Mononuclear cell (primary cell): Measurements from ENCODE around the gene IL1R2. TPM values are rescaled to one million over a fixed set of nuclear protein-coding genes. Genes with fewer than 3 reads are reported as not detected.

ENCODE experiments used
- H3K27me3 ChIP-seq: 2 replicates; pipeline ENCODE4 v1.6.0; 2011; ENCODE audit warnings: low read length, control low read depth; ENCODE audit not compliant: insufficient read depth
- H3K4me1 ChIP-seq: 2 replicates; pipeline ENCODE4 v1.5.1; 2011; ENCODE audit warnings: mild to moderate bottlenecking, low read length, control low read depth; ENCODE audit not compliant: insufficient read depth
- H3K4me3 ChIP-seq: 2 replicates; pipeline ENCODE4 v1.5.1; 2011; ENCODE audit warnings: mild to moderate bottlenecking, low read length, moderate library complexity
- H3K9me3 ChIP-seq: 2 replicates; pipeline ENCODE4 v1.5.1; 2011; ENCODE audit warnings: low read depth, mild to moderate bottlenecking, control low read depth, low read length
- total RNA-seq: library from RNA; depleted of rRNA; stranded (reverse); fragments of >200 nt; gene quantifications from one replicate; pipeline ENCODE4 v1.2.3, GENCODE V29; 2012

The IL1R2 gene
- total RNA-seq, 1 donor, result 1.4 TPM

GRCh38 chr2:102030502-102030854, 38.7 kb downstream of the IL1R2 start:
- Histone ChIP-seq H3K4me3 (no peak overlapping the region), H3K27me3 (no peaks in the 10 kb centered on the region), H3K9me3 (no peaks in the 10 kb centered on the region), H3K4me1 (peaks cover 40% of the 10 kb centered on the region)

DNA sequence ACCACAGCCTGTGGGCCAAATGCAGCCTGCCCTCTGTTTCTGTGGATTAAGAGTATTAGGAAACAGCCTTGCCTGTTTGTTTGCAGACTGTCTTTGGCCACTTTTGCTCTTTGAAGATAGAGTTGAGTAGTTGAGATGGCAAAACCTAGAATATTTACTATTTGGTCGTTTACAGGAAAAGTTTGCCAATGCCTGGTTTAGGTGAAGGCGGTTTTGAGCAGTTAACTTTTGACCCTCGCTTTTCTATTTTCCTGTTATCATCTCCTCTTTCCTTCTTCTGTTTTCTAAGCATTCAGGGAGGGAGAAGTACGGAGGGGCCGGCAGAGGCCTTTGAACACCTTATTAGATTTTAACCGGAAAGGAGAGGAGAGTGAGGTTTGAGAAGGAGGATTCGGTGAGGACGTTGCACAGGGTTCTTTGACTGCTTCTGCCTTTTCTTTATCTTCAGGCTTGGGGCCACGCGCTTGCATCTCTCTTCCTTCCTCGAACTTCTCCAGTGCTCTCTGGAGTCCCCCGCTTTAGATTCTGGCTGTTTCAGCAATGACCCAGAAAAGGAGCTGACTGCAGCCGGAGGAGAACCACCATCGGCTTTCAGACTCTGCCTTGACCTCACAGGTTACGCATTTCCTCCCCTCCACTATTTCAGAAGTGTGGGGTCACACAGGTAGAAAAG, 39.2 kb downstream of the IL1R2 start:
- H3K4me3 ChIP-seq, result no peak overlapping the region
- H3K9me3 ChIP-seq, result no peaks in the 10 kb centered on the region
- H3K4me1 ChIP-seq, result peaks cover 37% of the 10 kb centered on the region
- H3K27me3 ChIP-seq, result no peaks in the 10 kb centered on the region

GRCh38 chr2:102032368-102033030, 40.7 kb downstream of the IL1R2 start:
- Histone ChIP-seq H3K4me1 (peaks cover 40% of the 10 kb centered on the region), H3K4me3 (no peak overlapping the region)

GRCh38 chr2:102033031-102033749, 41.4 kb downstream of the IL1R2 start:
- Histone ChIP-seq H3K27me3 (no peaks in the 10 kb centered on the region), H3K9me3 (no peaks in the 10 kb centered on the region), H3K4me1 (peaks cover 43% of the 10 kb centered on the region), H3K4me3 (no peak overlapping the region)

More at GRCh38 chr2:102032368-102033030, 40.7 kb downstream of the IL1R2 start:
- Histone ChIP-seq H3K9me3 (no peaks in the 10 kb centered on the region), H3K27me3 (no peaks in the 10 kb centered on the region)

DNA sequence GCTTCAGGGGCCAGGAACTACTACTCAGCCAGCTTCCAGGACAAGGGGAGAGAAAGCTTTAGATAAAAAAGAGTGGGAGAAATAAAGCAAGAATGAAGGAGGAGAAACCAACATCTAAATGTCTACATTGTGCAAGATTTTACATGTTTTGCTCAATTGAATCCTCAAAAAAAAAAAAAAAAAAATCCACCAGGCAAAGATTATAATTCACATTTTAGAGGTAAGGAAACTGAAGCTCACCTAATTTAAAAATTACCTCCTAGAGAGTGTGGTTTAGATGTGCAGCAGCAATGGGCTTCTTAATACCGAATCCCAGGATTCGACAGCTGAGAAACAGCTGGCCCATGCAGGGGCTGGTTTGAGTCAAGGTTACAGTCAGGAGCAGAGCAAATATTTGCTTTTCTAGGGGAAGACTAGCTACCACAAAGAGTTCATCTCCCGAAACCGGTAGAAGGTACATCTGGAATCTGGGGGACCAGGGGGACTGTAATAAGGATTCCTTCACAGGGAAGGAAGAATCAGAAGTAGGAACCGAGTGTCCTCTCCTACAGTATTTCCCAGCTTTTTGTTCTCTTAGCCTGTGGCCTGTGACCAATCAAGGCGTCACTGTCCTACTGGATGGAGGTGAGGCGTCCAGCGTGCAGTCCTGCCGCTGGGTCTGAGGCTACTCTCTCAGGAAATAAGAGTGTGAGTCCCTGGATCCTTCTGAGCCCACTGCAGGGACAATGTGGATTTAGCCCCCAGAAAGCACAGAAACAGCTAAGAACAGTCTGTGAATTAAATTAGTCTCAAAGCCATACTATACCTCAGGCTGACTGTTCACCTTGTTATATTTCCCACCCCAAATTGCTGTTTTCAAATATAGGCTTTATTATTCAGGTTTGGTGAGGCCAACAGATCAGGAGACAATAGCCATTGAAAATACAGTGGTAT, 42.3 kb downstream of the IL1R2 start:
- H3K27me3 ChIP-seq, result no peaks in the 10 kb centered on the region
- no peak overlapping the region for H3K4me3 ChIP-seq
- no peaks in the 10 kb centered on the region for H3K9me3 ChIP-seq
- peaks cover 43% of the 10 kb centered on the region for H3K4me1 ChIP-seq

DNA sequence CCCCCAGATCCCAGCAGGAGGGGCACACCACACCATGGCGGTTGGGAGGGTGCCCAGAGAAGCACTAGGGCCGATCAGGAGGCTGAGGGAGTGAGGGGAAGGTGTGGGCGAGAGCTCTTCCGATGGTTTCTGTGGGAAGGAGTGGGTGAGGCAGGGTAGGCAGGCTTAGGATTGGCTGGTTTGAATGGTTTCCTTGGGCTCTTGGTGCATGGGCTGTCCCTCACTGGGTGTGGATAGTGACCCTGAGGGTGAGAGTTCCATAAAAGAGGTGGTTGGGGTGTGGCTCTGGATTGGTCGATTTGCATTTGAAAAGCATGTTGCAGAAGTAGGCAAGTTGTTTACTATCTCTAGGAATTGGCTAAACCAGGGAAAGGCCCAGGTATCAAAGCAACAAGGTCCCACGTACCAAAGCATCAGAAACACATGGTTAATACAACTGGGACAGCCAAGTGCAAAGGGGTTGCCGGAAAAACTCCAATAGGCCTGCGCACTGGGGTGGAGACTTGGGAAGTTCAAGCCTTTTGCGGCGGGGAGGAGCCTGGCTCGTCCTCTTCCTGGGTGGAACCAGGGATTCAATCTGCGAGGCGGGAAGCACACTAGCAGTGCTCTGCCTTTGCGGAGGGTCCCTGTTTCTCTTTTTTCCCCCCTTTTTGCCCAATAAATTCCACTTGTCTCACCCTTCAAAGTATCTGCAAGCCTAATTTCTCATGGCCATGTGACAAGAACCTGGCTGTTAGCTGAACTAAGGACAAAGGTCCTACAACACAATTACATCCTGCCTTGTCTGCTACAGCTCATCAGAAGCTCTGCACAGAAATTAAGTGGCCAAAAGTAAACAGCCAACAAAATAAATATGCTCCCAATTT, 43.2 kb downstream of the IL1R2 start:
- H3K9me3 ChIP-seq, result no peaks in the 10 kb centered on the region
- H3K27me3 ChIP-seq, result no peaks in the 10 kb centered on the region
- no peak overlapping the region for H3K4me3 ChIP-seq
- peaks cover 47% of the 10 kb centered on the region for H3K4me1 ChIP-seq

DNA sequence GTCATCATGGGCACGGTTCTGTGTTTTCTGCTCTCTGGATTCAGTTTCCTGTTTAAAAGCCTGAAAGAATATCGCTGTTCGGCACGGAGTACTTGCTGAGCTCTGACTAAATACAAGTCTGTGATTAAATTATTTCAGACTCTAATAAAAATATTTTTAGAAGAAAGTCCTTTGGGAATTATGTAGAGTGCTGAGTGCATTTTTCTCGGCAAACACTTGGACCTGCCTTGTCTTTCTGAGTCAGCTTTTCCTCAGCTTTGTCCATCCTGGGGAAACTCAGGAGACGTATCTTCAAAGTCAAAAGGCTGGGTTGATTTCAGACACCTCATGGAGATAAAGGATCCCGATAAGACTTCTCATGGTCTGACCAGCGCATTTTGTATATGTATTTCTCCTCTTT, 45.9 kb downstream of the IL1R2 start:
- H3K9me3 ChIP-seq, result no peaks in the 10 kb centered on the region
- no peak overlapping the region for H3K4me3 ChIP-seq

GRCh38 chr2:102040229-102040628, 48.5 kb downstream of the IL1R2 start:
- H3K4me3 ChIP-seq, result no peak overlapping the region
- H3K4me1 ChIP-seq, result peaks cover 35% of the 10 kb centered on the region
- H3K9me3 ChIP-seq, result no peaks in the 10 kb centered on the region
- no peaks in the 10 kb centered on the region for H3K27me3 ChIP-seq

More for the DNA sequence above, 45.9 kb downstream of the IL1R2 start:
- Histone ChIP-seq H3K27me3 (no peaks in the 10 kb centered on the region), H3K4me1 (peaks cover 60% of the 10 kb centered on the region)

GRCh38 chr2:102041351-102041750, 49.6 kb downstream of the IL1R2 start:
- Histone ChIP-seq H3K27me3 (peaks cover 8% of the 10 kb centered on the region), H3K4me1 (peaks cover 39% of the 10 kb centered on the region), H3K9me3 (no peaks in the 10 kb centered on the region), H3K4me3 (no peak overlapping the region)

- Histone ChIP-seq H3K4me1 (peaks cover 41% of the 10 kb centered on the region), H3K9me3 (no peaks in the 10 kb centered on the region), H3K27me3 (peaks cover 16% of the 10 kb centered on the region), H3K4me3 (no peak overlapping the region)
Measured at GRCh38 chr2:102042196-102043081, 50.7 kb downstream of the IL1R2 start.

DNA sequence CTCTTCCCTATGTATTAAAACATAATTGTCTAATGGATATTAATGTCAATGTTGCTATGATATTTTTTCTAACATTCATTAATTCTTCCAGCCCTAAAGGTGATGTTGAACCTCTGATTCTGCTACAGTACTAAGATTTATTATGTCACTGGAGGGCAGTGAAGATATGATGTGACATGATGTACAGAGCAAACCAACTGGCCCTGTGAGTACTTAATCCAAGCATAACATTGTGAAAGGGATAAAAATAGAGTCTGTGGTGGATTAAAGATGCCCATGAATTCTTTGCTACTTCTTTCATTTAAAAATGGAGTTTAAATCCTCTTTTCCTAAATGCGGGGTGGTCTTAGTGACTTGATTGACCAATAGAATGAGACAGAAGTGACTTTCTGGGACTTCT, 51.8 kb downstream of the IL1R2 start:
- H3K4me3 ChIP-seq, result no peak overlapping the region
- peaks cover 37% of the 10 kb centered on the region for H3K4me1 ChIP-seq
- no peaks in the 10 kb centered on the region for H3K9me3 ChIP-seq
- H3K27me3 ChIP-seq, result peaks cover 18% of the 10 kb centered on the region

DNA sequence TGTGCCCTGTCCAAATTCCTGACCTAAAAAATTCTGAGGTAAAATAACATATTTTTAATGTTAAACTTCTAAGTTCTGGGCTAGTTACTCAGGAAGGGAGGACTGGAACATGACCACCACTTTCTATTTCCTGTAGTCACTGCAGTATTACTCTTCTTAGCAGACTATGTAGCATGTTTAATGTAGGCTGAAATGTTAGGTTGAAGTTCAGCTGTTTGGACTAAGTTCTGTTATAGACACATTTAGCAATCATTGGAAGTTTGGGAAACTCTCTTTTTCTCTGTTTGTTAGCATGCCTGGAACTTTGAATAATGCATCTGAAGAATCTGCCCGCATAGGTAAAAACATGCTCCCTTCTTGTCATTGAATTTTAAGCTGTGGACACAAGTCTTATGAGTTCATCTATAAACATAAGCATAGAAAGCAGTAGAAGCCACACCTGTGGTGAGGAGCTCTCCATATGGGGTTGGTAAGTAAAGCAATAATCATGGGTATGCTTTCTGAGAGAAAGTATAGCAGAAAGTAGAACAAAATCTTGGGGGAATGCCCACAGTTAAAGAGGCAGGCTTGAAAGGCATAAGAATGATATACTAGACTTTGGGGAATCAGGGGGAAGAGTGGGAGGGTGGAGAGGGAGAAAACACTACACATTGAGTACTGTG, 52.6 kb downstream of the IL1R2 start:
- peaks cover 37% of the 10 kb centered on the region for H3K4me1 ChIP-seq
- no peak overlapping the region for H3K4me3 ChIP-seq
- peaks cover 18% of the 10 kb centered on the region for H3K27me3 ChIP-seq
- H3K9me3 ChIP-seq, result no peaks in the 10 kb centered on the region

DNA sequence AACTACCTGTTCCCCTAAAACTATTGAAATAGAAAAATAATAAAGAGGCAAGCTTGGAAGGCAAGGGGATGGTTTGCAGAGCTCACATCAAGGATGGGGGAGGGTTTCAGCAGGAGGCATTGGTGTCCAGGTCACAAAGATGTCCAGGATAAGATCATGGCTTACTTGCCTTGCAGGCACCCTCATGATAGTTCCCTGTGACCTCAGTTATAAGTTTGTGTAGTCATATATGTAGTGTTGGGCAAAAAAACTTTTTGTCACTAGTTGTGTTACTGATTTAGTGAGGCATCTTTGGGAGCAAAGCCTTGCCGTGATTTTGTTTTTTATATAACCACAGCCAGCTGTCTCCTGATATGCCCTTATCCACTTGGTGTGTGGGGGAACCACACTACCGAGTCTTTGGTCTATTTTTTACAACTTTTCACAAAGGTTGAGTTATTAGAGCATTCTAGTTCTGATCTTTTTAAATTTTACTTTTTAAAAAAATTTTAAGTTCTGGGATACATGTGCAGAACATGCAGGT, 53.3 kb downstream of the IL1R2 start:
- no peak overlapping the region for H3K4me3 ChIP-seq

More for the DNA sequence above, 53.3 kb downstream of the IL1R2 start:
- Histone ChIP-seq H3K27me3 (peaks cover 18% of the 10 kb centered on the region), H3K9me3 (no peaks in the 10 kb centered on the region), H3K4me1 (peaks cover 38% of the 10 kb centered on the region)
